A673 (cell line): ENCODE measurements around the gene GALNT2. TPM values are rescaled to one million over a fixed set of nuclear protein-coding genes. Genes with fewer than 3 reads are reported as not detected.
A peak's percentile ranks its signal among the peaks of the same experiment; 100 is the strongest.

Experiments used
- BruUV-seq: library from RNA; stranded (reverse); fragments of 400-500 nt; replicated peaks from 2 replicates; lab custom pipeline; 2021; lab: Mats Ljungman, UMichigan
- CTCF ChIA-PET: fragments of 300-600 bp; sonication (Branson Sonifier 250); formaldehyde crosslinking; loops from one replicate; lab custom pipeline; 2022; ENCODE audit warnings: antibody characterized with exemption; lab: Charles Lee
- POLR2A ChIA-PET: fragments of 300-600 bp; sonication (Branson Sonifier 250); formaldehyde crosslinking; loops from one replicate; lab custom pipeline; 2022; ENCODE audit warnings: antibody characterized with exemption; ENCODE audit not compliant: low non-redundant PET; lab: Charles Lee
- DNase-seq: peaks from one replicate; pipeline ENCODE4 v3.0.0-alpha.2; 2015; ENCODE audit warnings: low spot score
- H3K27ac ChIP-seq: fragments of 200-600 bp; sonication (generic); 2 replicates; pipeline ENCODE4 v1.5.1; 2016; ENCODE audit warnings: mixed run types, low read depth, mild to moderate bottlenecking, mixed read lengths, antibody characterized with exemption, low read length; ENCODE audit not compliant: poor library complexity, severe bottlenecking
- H3K27me3 ChIP-seq: fragments of 200-600 bp; sonication (generic); replicated peaks from 2 replicates; pipeline ENCODE4 v1.6.1; 2017; ENCODE audit warnings: mixed run types, low read depth, mild to moderate bottlenecking, mixed read lengths, antibody characterized with exemption, low read length; ENCODE audit not compliant: insufficient read depth, poor library complexity
- H3K36me3 ChIP-seq: fragments of 200-600 bp; sonication (generic); 2 replicates; pipeline ENCODE4 v1.6.1; 2016; ENCODE audit warnings: mixed run types, mild to moderate bottlenecking, mixed read lengths, antibody characterized with exemption, low read length; ENCODE audit not compliant: insufficient read depth, poor library complexity, severe bottlenecking
- H3K4me1 ChIP-seq: fragments of 200-600 bp; sonication (generic); 2 replicates; pipeline ENCODE4 v1.6.1; 2017; ENCODE audit warnings: mixed run types, mild to moderate bottlenecking, mixed read lengths, antibody characterized with exemption, low read length; ENCODE audit not compliant: insufficient read depth, poor library complexity, severe bottlenecking
- H3K4me3 ChIP-seq: fragments of 200-600 bp; sonication (generic); 2 replicates; pipeline ENCODE4 v1.5.1; 2016; ENCODE audit warnings: low read depth, mixed run types, mild to moderate bottlenecking, mixed read lengths, low read length; ENCODE audit not compliant: poor library complexity, severe bottlenecking
- H3K9me3 ChIP-seq: fragments of 200-600 bp; sonication (generic); 2 replicates; pipeline ENCODE4 v1.6.1; 2016; ENCODE audit warnings: mixed run types, low read depth, mild to moderate bottlenecking, mixed read lengths, antibody characterized with exemption, low read length; ENCODE audit not compliant: poor library complexity, severe bottlenecking
- CTCF ChIP-seq: fragments of 300-800, 200-600 bp; sonication (generic); conservative IDR thresholded peaks from 2 replicates; pipeline ENCODE4 v1.5.1; 2017; ENCODE audit warnings: low read depth, mild to moderate bottlenecking, antibody characterized with exemption, low read length, moderate library complexity, mixed read lengths
- EZH2 ChIP-seq: fragments of 200-600 bp; sonication (generic); IDR thresholded peaks from 2 replicates; pipeline ENCODE4 v1.6.1; 2017; ENCODE audit warnings: borderline replicate concordance, low read depth, mild to moderate bottlenecking, mixed read lengths, antibody characterized with exemption, low read length; ENCODE audit not compliant: poor library complexity, severe bottlenecking
- intact Hi-C: fragments of 100-400 bp; cut with micrococcal nuclease; formaldehyde crosslinking; loops from one replicate; pipeline ENCODE4 v1.10.0; 2022; ENCODE audit not compliant: unreplicated experiment
- total RNA-seq: library from RNA; stranded (reverse); gene quantifications from 2 replicates; pipeline ENCODE4 v1.2.3, GENCODE V29; 2021

GALNT2 gene
- total RNA-seq, 1 experiment from 2014 or later = 94.6 TPM

- TF ChIP-seq EZH2 (no peak), CTCF (no peak)
- no peak for DNase-seq
- Histone ChIP-seq H3K4me1 (peaks cover 86% of the 10 kb centered on the region), H3K27ac (no peak overlapping the region), H3K9me3 (no peaks in the 10 kb centered on the region), H3K27me3 (no peaks in the 10 kb centered on the region), H3K4me3 (no peak overlapping the region), H3K36me3 (no peaks in the 10 kb centered on the region)
- intact Hi-C loops = no loop called here
- POLR2A ChIA-PET = no interaction called here
- CTCF ChIA-PET = no interaction called here
- BruUV-seq = no TSS peak
Observed at GRCh38 chr1:230128569-230129285, 61.7 kb downstream of the GALNT2 start.

GRCh38 chr1:230129341-230129740 lies 62.3 kb downstream of the GALNT2 start:
- CTCF ChIA-PET = no interaction called here

GRCh38 chr1:230130172-230130944 lies 63.3 kb downstream of the GALNT2 start:
- intact Hi-C loops = no loop called here
- no TSS peak for BruUV-seq
- Histone ChIP-seq H3K27me3 (no peaks in the 10 kb centered on the region), H3K36me3 (no peaks in the 10 kb centered on the region), H3K4me3 (no peak overlapping the region), H3K9me3 (no peaks in the 10 kb centered on the region), H3K27ac (peak overlapping the region; percentile 24), H3K4me1 (peaks cover 88% of the 10 kb centered on the region)
- ChIA-PET CTCF (no interaction called here), POLR2A (no interaction called here)
- TF ChIP-seq EZH2 (no peak), CTCF (no peak)
- no peak for DNase-seq

More at GRCh38 chr1:230129341-230129740, 62.3 kb downstream of the GALNT2 start:
- BruUV-seq = no TSS peak
- Histone ChIP-seq H3K9me3 (no peaks in the 10 kb centered on the region), H3K36me3 (no peaks in the 10 kb centered on the region), H3K27me3 (no peaks in the 10 kb centered on the region), H3K4me3 (no peak overlapping the region), H3K27ac (no peak overlapping the region), H3K4me1 (peaks cover 91% of the 10 kb centered on the region)
- POLR2A ChIA-PET = no interaction called here
- intact Hi-C loops = no loop called here
- no peak for DNase-seq
- TF ChIP-seq EZH2 (no peak), CTCF (no peak)
